ENCODE data around the gene NECTIN3.

The NECTIN3 gene, protein sequence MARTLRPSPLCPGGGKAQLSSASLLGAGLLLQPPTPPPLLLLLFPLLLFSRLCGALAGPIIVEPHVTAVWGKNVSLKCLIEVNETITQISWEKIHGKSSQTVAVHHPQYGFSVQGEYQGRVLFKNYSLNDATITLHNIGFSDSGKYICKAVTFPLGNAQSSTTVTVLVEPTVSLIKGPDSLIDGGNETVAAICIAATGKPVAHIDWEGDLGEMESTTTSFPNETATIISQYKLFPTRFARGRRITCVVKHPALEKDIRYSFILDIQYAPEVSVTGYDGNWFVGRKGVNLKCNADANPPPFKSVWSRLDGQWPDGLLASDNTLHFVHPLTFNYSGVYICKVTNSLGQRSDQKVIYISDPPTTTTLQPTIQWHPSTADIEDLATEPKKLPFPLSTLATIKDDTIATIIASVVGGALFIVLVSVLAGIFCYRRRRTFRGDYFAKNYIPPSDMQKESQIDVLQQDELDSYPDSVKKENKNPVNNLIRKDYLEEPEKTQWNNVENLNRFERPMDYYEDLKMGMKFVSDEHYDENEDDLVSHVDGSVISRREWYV

DNA sequence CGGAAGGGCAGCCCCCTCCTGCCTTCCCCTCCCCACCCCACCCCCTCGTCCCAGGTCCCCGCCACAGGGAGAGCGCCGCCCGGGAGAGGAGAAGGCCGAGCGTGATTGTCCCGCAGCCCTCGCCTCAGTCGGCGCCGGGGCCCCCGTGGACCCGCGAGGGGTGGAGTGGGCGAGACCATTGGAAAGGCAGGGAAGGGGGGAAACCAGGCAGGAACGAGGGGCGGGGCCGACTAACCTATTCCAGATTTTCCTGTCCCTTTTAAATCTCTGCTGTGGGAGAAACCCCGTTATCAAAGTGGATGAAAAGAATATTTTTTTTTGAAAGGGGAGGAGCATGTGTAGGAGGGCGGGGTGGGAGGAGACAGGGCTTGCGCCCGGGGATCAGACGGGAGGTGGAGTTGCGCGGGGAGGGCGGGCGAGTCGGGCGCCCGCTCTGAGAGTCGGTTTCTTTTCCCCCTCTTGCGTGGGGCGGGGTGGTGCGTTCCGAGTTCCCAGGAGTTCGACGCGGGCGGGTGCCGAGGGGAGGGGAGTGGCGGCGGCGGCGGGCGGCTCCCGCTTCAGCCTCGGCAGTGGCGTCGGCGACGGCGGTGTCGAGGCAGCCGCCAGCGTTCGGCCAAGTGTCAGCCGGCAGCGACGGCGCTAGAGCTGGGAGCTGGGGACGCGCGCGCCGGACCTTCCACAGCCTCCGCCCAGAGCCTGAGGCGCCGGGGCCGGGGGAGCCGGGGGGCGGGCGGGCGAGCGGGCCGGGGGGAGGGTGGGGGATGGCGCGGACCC is at the start of gene NECTIN3:
NECTIN3 (plus strand) TSS at position 560 of the 774 bp plus-strand sequence; CDS start at position 762, 202 bp downstream.
- peak; percentile 99 for DNase-seq (ENCODE audit: low read depth, low spot score)
- in situ Hi-C loops (cut with HindIII; ENCODE audit: low sequenced_read_pairs) = no loop called here
- TF ChIP-seq, protein P1, sequence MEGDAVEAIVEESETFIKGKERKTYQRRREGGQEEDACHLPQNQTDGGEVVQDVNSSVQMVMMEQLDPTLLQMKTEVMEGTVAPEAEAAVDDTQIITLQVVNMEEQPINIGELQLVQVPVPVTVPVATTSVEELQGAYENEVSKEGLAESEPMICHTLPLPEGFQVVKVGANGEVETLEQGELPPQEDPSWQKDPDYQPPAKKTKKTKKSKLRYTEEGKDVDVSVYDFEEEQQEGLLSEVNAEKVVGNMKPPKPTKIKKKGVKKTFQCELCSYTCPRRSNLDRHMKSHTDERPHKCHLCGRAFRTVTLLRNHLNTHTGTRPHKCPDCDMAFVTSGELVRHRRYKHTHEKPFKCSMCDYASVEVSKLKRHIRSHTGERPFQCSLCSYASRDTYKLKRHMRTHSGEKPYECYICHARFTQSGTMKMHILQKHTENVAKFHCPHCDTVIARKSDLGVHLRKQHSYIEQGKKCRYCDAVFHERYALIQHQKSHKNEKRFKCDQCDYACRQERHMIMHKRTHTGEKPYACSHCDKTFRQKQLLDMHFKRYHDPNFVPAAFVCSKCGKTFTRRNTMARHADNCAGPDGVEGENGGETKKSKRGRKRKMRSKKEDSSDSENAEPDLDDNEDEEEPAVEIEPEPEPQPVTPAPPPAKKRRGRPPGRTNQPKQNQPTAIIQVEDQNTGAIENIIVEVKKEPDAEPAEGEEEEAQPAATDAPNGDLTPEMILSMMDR (IDR thresholded peaks at IDR 0.05; ENCODE audit: low read depth, low read length) = no peak
- H3K4me3 ChIP-seq (ENCODE audit: low read depth, low read length) = peak within 1 kb of the TSS; percentile 96

DNA sequence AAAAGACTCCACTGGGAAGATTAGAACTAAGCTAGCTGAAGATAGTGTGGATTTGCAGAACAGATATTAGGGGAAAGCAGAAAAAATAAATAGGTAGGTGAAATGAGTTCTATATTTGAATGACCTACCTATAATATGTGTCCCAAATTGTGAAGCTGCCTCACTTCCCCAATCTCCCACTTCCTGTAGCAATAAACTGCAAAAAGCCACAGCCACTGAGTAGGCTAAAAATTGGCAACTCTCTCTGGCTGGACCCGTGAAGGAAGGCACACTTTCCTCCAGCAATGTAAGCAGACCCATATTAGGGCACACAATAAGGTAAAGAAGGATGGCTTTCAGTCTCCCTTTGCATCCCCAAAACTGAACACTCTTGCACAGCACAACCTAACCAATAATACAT is 43.7 kb upstream of the NECTIN3 start:
- TF ChIP-seq, protein P1 (IDR thresholded peaks at IDR 0.05; ENCODE audit: low read depth, low read length) = no peak
- no peak for DNase-seq (ENCODE audit: low read depth, low spot score)
- no peak overlapping the region for H3K4me3 ChIP-seq (ENCODE audit: low read depth, low read length)
- in situ Hi-C loops (cut with HindIII; ENCODE audit: low sequenced_read_pairs) = no loop called here

DNA sequence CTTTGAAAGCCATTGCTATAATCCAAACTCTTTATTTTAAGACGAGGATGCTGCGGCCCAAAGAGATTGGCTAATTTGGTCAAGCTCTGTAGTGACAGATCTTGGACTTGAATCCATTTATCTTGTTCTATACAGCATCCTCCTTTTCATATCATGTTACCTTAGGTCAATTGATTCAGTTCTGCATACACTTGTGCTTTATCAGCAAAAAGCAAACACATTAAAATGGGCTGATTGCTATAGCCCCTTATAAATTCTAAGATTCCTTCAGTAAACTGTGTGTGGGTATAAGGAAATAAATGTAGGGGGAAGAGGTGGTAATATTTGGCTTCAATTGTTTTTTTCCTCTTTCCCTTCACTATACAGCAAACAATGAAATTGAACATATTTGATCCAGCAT is 40.1 kb upstream of the NECTIN3 start:
- TF ChIP-seq, protein P1 (IDR thresholded peaks at IDR 0.05; ENCODE audit: low read depth, low read length) = no peak
- DNase-seq (ENCODE audit: low read depth, low spot score) = no peak
- in situ Hi-C loops (cut with HindIII; ENCODE audit: low sequenced_read_pairs) = no loop called here
- H3K4me3 ChIP-seq (ENCODE audit: low read depth, low read length) = no peak overlapping the region

DNA sequence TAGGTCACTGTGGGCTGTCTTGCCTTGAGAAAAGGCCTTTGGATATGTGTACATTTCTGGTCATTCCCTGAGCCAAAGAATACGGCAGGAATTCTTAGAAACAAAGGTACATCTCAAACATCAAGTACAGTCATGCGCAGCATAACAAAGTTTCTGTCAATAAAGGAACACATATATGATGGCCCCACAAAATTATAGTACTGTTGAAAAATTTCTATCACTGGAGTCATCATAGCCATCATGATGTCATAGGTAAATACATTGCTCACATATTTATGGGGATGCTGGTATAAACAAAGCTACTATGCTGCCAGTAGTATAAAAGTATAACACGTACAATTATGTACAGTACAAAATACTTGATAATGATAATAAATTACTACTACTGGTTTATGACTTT is 38.9 kb upstream of the NECTIN3 start:
- DNase-seq (ENCODE audit: low read depth, low spot score) = no peak
- TF ChIP-seq, protein P1 (IDR thresholded peaks at IDR 0.05; ENCODE audit: low read depth, low read length) = no peak
- no peak overlapping the region for H3K4me3 ChIP-seq (ENCODE audit: low read depth, low read length)
- in situ Hi-C loops (cut with HindIII; ENCODE audit: low sequenced_read_pairs) = no loop called here

DNA sequence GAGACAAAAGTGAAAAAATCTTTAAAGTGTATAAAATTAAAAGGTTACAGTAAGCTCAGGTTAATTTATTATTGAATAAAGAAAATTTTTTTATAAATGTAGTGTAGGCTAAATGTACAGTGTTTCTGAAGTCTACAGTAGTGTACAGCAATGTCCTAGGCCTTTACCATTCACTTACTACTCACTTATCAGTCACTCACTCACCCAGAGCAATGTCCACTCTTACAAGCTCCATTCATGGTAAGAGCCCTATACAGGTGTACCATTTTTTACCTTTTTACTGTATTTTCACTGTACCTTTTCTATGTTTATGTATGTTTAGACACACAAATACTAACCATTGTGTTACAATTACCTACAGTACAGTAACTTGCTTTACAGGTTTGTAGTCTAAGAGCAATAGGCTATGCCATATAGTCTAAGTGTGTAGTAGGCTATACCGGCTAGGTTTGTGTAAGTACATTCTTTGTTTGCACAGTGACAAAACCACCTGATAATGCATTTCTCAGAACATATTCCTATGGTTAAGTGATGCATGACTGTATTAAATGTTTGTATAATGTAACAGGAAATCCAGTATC is 38.1 kb upstream of the NECTIN3 start:
- DNase-seq (ENCODE audit: low read depth, low spot score) = no peak
- in situ Hi-C loops (cut with HindIII; ENCODE audit: low sequenced_read_pairs) = no loop called here
- TF ChIP-seq, protein P1 (IDR thresholded peaks at IDR 0.05; ENCODE audit: low read depth, low read length) = no peak

DNA sequence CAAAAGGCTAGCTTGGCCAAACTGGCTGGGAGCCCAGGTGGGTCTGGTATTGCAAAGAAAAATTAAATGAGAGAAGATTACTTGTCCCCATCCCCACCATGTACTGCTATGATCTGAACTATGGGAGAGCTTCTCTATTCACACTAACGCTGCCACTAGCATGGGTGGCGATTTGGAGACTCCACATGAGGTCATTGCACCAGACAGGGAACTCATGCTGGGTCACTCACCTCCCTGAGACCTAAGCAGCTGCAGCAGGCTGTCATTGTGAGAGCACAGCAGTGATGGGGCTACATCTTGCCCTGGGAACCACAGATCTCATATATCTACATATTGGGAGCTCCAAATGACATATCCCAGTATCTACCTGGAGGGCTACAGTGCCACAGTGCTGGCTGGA is 36.3 kb upstream of the NECTIN3 start:
- TF ChIP-seq, protein P1 (IDR thresholded peaks at IDR 0.05; ENCODE audit: low read depth, low read length) = no peak
- H3K4me3 ChIP-seq (ENCODE audit: low read depth, low read length) = no peak overlapping the region
- in situ Hi-C loops (cut with HindIII; ENCODE audit: low sequenced_read_pairs) = no loop called here
- DNase-seq (ENCODE audit: low read depth, low spot score) = no peak

More for the DNA sequence above, 38.1 kb upstream of the NECTIN3 start:
- no peak overlapping the region for H3K4me3 ChIP-seq (ENCODE audit: low read depth, low read length)

Measured in astrocyte of the spinal cord (primary cell).